Gastroesophageal sphincter (tissue), 3 donors: ENCODE measurements around the gene ORAI3.

Experiments
- EP300 ChIP-seq: sonication (generic); formaldehyde crosslinking; IDR thresholded peaks from one replicate; pipeline ENCODE4 v1.6.1; 2017; ENCODE audit warnings: antibody characterized with exemption, mild to moderate bottlenecking
- POLR2A ChIP-seq, 2 donors: fragments of 450-650 bp; IDR thresholded peaks; one replicate each; pipeline ENCODE4 v1.6.1; 2017; ENCODE audit warnings: antibody characterized with exemption in 2 of 2, mild to moderate bottlenecking in 2 of 2, moderate library complexity in 1 of 2
- TF ChIP-seq, protein P1 (sequence below), 4 experiments: fragments of 200-600 bp in 2 of 4; fragments of 450-650 bp in 2 of 4; sonication (generic) in 1 of 4; IDR thresholded peaks; one replicate each; pipeline ENCODE4 v1.5.1; 2017 to 2019; ENCODE audit warnings: antibody characterized with exemption in 4 of 4, mild to moderate bottlenecking in 2 of 4, moderate library complexity in 2 of 4

DNA sequence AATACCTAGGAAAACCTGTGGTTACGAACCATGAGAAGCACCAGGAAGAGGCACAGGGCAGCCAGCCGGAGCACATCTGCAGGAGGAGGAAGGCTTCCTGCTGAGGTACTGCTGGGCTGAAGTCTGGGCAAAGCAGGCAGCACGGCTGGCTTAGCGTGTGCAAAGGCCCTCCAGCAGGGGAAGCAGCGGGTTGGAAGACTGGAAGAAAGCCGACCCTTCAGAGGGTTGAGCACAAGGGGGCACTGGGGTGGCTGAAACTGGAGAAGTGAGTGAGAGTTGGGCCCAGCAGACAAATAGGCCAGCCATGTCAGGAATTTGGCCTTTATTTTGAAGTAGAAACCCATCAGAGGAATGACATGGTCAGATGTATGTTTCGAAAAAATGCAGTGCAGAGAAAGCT is 24.0 kb downstream of the ORAI3 start:
- TF ChIP-seq, protein P1, sequence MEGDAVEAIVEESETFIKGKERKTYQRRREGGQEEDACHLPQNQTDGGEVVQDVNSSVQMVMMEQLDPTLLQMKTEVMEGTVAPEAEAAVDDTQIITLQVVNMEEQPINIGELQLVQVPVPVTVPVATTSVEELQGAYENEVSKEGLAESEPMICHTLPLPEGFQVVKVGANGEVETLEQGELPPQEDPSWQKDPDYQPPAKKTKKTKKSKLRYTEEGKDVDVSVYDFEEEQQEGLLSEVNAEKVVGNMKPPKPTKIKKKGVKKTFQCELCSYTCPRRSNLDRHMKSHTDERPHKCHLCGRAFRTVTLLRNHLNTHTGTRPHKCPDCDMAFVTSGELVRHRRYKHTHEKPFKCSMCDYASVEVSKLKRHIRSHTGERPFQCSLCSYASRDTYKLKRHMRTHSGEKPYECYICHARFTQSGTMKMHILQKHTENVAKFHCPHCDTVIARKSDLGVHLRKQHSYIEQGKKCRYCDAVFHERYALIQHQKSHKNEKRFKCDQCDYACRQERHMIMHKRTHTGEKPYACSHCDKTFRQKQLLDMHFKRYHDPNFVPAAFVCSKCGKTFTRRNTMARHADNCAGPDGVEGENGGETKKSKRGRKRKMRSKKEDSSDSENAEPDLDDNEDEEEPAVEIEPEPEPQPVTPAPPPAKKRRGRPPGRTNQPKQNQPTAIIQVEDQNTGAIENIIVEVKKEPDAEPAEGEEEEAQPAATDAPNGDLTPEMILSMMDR (IDR thresholded peaks at IDR 0.05): no peak
- TF ChIP-seq EP300 (no peak), POLR2A (IDR thresholded peaks at IDR 0.05) (no peak)
